ENCODE measurements around the gene RETREG1.

DNA sequence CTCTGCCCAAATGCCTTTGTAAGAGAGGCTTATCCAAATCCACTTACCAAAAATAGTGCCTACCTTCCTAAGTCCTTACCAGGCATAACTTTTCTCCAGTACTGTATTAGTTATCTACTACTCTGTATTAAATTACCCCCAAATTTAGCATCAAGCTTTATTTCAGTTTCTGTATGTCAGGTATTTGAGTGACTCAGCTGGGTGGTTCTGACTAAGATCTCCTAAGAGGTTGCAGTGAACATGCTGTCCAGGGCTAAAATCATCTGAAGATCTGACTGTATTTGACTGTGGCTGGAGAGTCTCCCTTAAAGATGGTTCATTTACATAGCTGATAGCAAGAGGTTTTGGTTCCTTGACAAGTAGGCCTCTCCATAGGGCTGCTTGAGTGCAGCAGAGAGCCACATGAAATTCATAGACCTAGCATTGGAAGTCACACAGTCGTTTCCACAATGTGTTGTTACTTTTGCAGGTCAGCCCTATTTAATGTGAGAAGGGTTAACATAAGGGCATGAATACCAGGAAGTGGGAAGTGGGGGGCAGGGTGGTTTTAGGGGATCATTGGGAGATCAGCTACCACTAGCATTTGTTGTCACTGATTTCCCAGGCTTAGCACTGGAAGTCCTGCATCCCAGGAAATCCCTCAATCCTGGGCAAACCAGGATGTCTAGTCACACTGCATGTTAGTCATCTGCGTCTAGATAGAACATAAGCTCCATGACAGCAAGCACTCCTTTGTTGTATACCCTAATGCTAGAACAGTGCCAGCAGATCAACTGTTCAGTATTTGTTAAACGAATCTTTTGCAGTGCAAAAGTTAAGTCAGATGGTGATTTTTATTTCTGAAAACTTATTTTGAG lies 149.2 kb downstream of the RETREG1 start:
- TF ChIP-seq POLR2AphosphoS5 (IDR thresholded peaks at IDR 0.05; ENCODE audit: borderline replicate concordance, low read depth, low read length) (no peak), EZH2 (IDR thresholded peaks at IDR 0.05) (no peak), FOXP2 (optimal IDR thresholded peaks at IDR 0.05; ENCODE audit: control extremely low read depth, extremely low read length, insufficient read depth) (no peak)
